ENCODE data around the gene MRGPRF.
"Not testable (repeated sequence)": the region's sequence is repeated elsewhere in the genome, so short reads cannot be mapped to it uniquely, and the experiment has no call there.

Gene MRGPRF

GRCh38 chr11:68987211-68987610, 25.8 kb downstream of the MRGPRF start:
- no peak for DNase-seq (ENCODE audit: low read depth)

GRCh38 chr11:68983801-68984200, 29.2 kb downstream of the MRGPRF start:
- no peak for DNase-seq (ENCODE audit: low read depth)

- no peak for DNase-seq (ENCODE audit: low read depth)
Observed at GRCh38 chr11:68982134-68982533, 30.9 kb downstream of the MRGPRF start.

GRCh38 chr11:68980776-68981065, 32.3 kb downstream of the MRGPRF start, which contains the start of gene MRGPRD:
Gene MRGPRD, minus strand, starts transcription at chr11:68980986. Its CDS starts 0 bp downstream, at chr11:68980986.
- no peak for DNase-seq (ENCODE audit: low read depth)

GRCh38 chr11:68979931-68980775, 32.9 kb downstream of the MRGPRF start:
- no peak for DNase-seq (ENCODE audit: low read depth)

GRCh38 chr11:68978931-68979594, 34.0 kb downstream of the MRGPRF start:
- no peak for DNase-seq (ENCODE audit: low read depth)

- DNase-seq (ENCODE audit: low read depth) = no peak
Observed at GRCh38 chr11:68978626-68978930, 34.5 kb downstream of the MRGPRF start.

GRCh38 chr11:68977781-68978625, 35.0 kb downstream of the MRGPRF start:
- DNase-seq (ENCODE audit: low read depth) = no peak

GRCh38 chr11:68976563-68976962, 36.5 kb downstream of the MRGPRF start:
- no peak for DNase-seq (ENCODE audit: low read depth)

GRCh38 chr11:68976095-68976494, 37.0 kb downstream of the MRGPRF start:
- no peak for DNase-seq (ENCODE audit: low read depth)

GRCh38 chr11:68974421-68975194, 38.4 kb downstream of the MRGPRF start:
- DNase-seq (ENCODE audit: low read depth) = peak; percentile 60

GRCh38 chr11:68973706-68974105, 39.3 kb downstream of the MRGPRF start:
- not testable (repeated sequence) for DNase-seq (ENCODE audit: low read depth)

GRCh38 chr11:68973219-68973618, 39.8 kb downstream of the MRGPRF start:
- no peak for DNase-seq (ENCODE audit: low read depth)

GRCh38 chr11:68970921-68971636, 42.0 kb downstream of the MRGPRF start:
- no peak for DNase-seq (ENCODE audit: low read depth)

- DNase-seq (ENCODE audit: low read depth) = no peak
Observed at GRCh38 chr11:68969386-68969785, 43.7 kb downstream of the MRGPRF start.

GRCh38 chr11:68968306-68969250, 44.5 kb downstream of the MRGPRF start:
- DNase-seq (ENCODE audit: low read depth) = peak; percentile 26

- no peak for DNase-seq (ENCODE audit: low read depth)
Observed at GRCh38 chr11:68966894-68967780, 45.9 kb downstream of the MRGPRF start.

GRCh38 chr11:68965901-68966853, 46.9 kb downstream of the MRGPRF start:
- DNase-seq (ENCODE audit: low read depth) = no peak
